Raji (cell line): ENCODE data around the gene TMCO1.
A peak's percentile ranks its signal among the peaks of the same experiment; 100 is the strongest.

ENCODE experiments used
- POLR2A ChIP-seq: IDR thresholded peaks from 2 replicates; pipeline ENCODE4 v1.6.1; 2011; ENCODE audit warnings: low read depth, low read length, control low read depth; ENCODE audit not compliant: insufficient read depth

TMCO1 gene

GRCh38 chr1:165697881-165698760 is 70.5 kb downstream of the TMCO1 start, which contains the start of gene ALDH9A1:
Gene ALDH9A1, minus strand, starts transcription at chr1:165698562. Its CDS starts 4 bp downstream, at chr1:165698558.
- TF ChIP-seq POLR2A = peak; percentile 91

GRCh38 chr1:165697491-165697880 is 71.2 kb downstream of the TMCO1 start:
- no peak for TF ChIP-seq POLR2A

GRCh38 chr1:165696625-165697100 is 72.0 kb downstream of the TMCO1 start:
- no peak for TF ChIP-seq POLR2A

- TF ChIP-seq POLR2A = no peak
These were observed 73.6 kb downstream of the TMCO1 start for GRCh38 chr1:165695031-165695430.

- TF ChIP-seq POLR2A = no peak
These were observed 80.6 kb downstream of the TMCO1 start for GRCh38 chr1:165688046-165688445.

- TF ChIP-seq POLR2A = no peak
These were observed 81.7 kb downstream of the TMCO1 start for GRCh38 chr1:165686971-165687433.

- TF ChIP-seq POLR2A = no peak
These were observed 82.3 kb downstream of the TMCO1 start for GRCh38 chr1:165686121-165686970.

- no peak for TF ChIP-seq POLR2A
These were observed 84.7 kb downstream of the TMCO1 start for GRCh38 chr1:165683848-165684485.

- no peak for TF ChIP-seq POLR2A
These were observed 88.4 kb downstream of the TMCO1 start for GRCh38 chr1:165680303-165680702.

GRCh38 chr1:165679282-165680036 is 89.2 kb downstream of the TMCO1 start:
- TF ChIP-seq POLR2A = no peak

- TF ChIP-seq POLR2A = no peak
These were observed 90.2 kb downstream of the TMCO1 start for GRCh38 chr1:165678509-165678908.
